Measurements from ENCODE around the gene KCTD13. TPM values are rescaled to one million over a fixed set of nuclear protein-coding genes. Genes with fewer than 3 reads are reported as not detected.
"Not testable (repeated sequence)": the region's sequence is repeated elsewhere in the genome, so short reads cannot be mapped to it uniquely, and the experiment has no call there.

Gene KCTD13
- total RNA-seq, 1 experiment from 2014 or later, result 40.7 TPM

GRCh38 chr16:29911676-29912010 is 14.4 kb downstream of the KCTD13 start (continued):
- no peak for TF ChIP-seq JUND (IDR thresholded peaks at IDR 0.05)
- no peak for TF ChIP-seq SRF (IDR thresholded peaks at IDR 0.05; ENCODE audit: low read depth)
- no peak for TF ChIP-seq POLR2AphosphoS5 (IDR thresholded peaks at IDR 0.05; ENCODE audit: low read depth, low read length)
- TF ChIP-seq CBX3 (IDR thresholded peaks at IDR 0.05; ENCODE audit: low read depth), result no peak
- no peak for TF ChIP-seq POLR2A (IDR thresholded peaks at IDR 0.05; ENCODE audit: borderline replicate concordance, extremely low read depth, insufficient read depth, insufficient read length)

- no peak for TF ChIP-seq JUND (IDR thresholded peaks at IDR 0.05)
- TF ChIP-seq RAD21 (IDR thresholded peaks at IDR 0.05; ENCODE audit: low read depth), result 0 out of 2 replicates have a peak, but pooled peaks have one; percentile 4
- CTCF ChIA-PET, result no interaction called here
- H3K79me2 ChIP-seq (ENCODE audit: insufficient read depth, low read length), result no peaks in the 10 kb centered on the region
- H3K27ac ChIP-seq (ENCODE audit: low read depth, low read length), result no peak overlapping the region
- no TSS peak for BruUV-seq (replicated peaks)
- no peaks in the 10 kb centered on the region; a peak in 3 of 4 replicates for H3K36me3 ChIP-seq (ENCODE audit: control insufficient read depth in 1 of 2, insufficient read depth in 2 of 2, low read length in 2 of 2)
- intact Hi-C loops (cut with micrococcal nuclease), result no loop called here
- ATAC-seq (0 out of 2 replicates have a peak, but pooled peaks have one; percentile 21), DNase-seq (ENCODE audit: low read depth, low spot score) (no peak)
- H2AFZ ChIP-seq (ENCODE audit: low read depth, low read length, poor library complexity, severe bottlenecking), result no peak overlapping the region
- no peaks in the 10 kb centered on the region for H3K9me3 ChIP-seq (ENCODE audit: control insufficient read depth in 1 of 2, insufficient read depth in 1 of 2, low read depth in 1 of 2, low read length in 2 of 2)
- no peaks in the 10 kb centered on the region for H4K20me1 ChIP-seq (ENCODE audit: insufficient read depth)
- no peak overlapping the region for H3K4me2 ChIP-seq (ENCODE audit: low read length)
- no peak overlapping the region for H3K9ac ChIP-seq (ENCODE audit: low read length)
- RAD21 ChIA-PET (ENCODE audit: low non-redundant PET in 1 of 2, low total read pairs in 2 of 2, uncharacterized antibody in 2 of 2, unreplicated experiment in 2 of 2), result no interaction called here
- no peaks in the 10 kb centered on the region for H3K27me3 ChIP-seq (ENCODE audit: insufficient read depth, low read length)
- H3K9me2 ChIP-seq (ENCODE audit: insufficient read depth), result no peaks in the 10 kb centered on the region
- no peaks in the 10 kb centered on the region for H3K4me1 ChIP-seq (ENCODE audit: control insufficient read depth in 1 of 2, insufficient read depth in 2 of 2, low read length in 2 of 2)
- POLR2A ChIA-PET, result interaction anchor here (0.6 kb wide), 1 partner anchor 209 kb away, joined by 6 read pairs; no protein-coding TSS in a partner anchor
- H3K4me3 ChIP-seq (replicated peaks in 1 of 2; ENCODE audit: low read depth in 1 of 2, low read length in 2 of 2), result no peak overlapping the region
These were observed 15.0 kb downstream of the KCTD13 start for GRCh38 chr16:29910819-29911675.

DNA sequence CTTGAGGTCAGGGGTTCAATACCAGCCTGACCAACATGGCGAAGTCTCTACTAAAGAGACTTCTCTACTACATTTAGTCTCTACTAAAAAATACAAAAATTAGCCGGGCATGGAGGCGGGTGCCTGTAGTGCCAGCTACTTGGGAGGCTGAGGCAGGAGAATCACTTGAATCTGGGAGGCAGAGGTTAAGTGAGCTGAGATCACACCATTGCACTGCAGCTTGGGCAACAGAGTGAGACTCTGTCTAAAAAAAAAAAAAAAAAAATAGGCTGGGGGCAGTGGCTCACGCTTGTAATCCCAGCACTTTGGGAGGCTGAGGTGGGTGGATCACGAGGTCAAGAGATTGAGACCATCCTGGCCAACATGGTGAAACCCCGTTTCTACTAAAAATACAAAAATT is 16.2 kb downstream of the KCTD13 start:
- H4K20me1 ChIP-seq (ENCODE audit: insufficient read depth); H3K9ac ChIP-seq (ENCODE audit: low read length); BruUV-seq (replicated peaks); H3K79me2 ChIP-seq (ENCODE audit: insufficient read depth, low read length); ATAC-seq; H3K4me2 ChIP-seq (ENCODE audit: low read length); H3K4me1 ChIP-seq (ENCODE audit: control insufficient read depth in 1 of 2, insufficient read depth in 2 of 2, low read length in 2 of 2); H3K36me3 ChIP-seq (ENCODE audit: control insufficient read depth in 1 of 2, insufficient read depth in 2 of 2, low read length in 2 of 2); H3K27ac ChIP-seq (ENCODE audit: low read depth, low read length); intact Hi-C loops (cut with micrococcal nuclease); DNase-seq (ENCODE audit: low read depth, low spot score); H3K4me3 ChIP-seq (replicated peaks in 1 of 2; ENCODE audit: low read depth in 1 of 2, low read length in 2 of 2); H2AFZ ChIP-seq (ENCODE audit: low read depth, low read length, poor library complexity, severe bottlenecking); CTCF ChIA-PET; RAD21 ChIA-PET (ENCODE audit: low non-redundant PET in 1 of 2, low total read pairs in 2 of 2, uncharacterized antibody in 2 of 2, unreplicated experiment in 2 of 2); H3K9me3 ChIP-seq (ENCODE audit: control insufficient read depth in 1 of 2, insufficient read depth in 1 of 2, low read depth in 1 of 2, low read length in 2 of 2); H3K9me2 ChIP-seq (ENCODE audit: insufficient read depth); H3K27me3 ChIP-seq (ENCODE audit: insufficient read depth, low read length): not testable (repeated sequence)
- POLR2A ChIA-PET, result interaction anchor here (0.7 kb wide), 1 partner anchor 41 kb away, joined by 5 read pairs; no protein-coding TSS in a partner anchor

All from HCT116 (cell line).